HG03135 (cell line): ENCODE results near the gene SHD.
"Not testable (repeated sequence)": the region's sequence is repeated elsewhere in the genome, so short reads cannot be mapped to it uniquely, and the experiment has no call there.

Source experiments
- ATAC-seq: cut with Tn5 transposase; IDR thresholded peaks from one replicate; pipeline ENCODE4 v1.9.1; 2021; ENCODE audit warnings: mild to moderate bottlenecking, moderate library complexity; ENCODE audit not compliant: unreplicated experiment

Gene SHD

GRCh38 chr19:4326215-4326836 is 47.3 kb downstream of the SHD start:
- no peak for ATAC-seq

- no peak for ATAC-seq
These were observed 47.8 kb downstream of the SHD start for GRCh38 chr19:4326837-4327251.

DNA sequence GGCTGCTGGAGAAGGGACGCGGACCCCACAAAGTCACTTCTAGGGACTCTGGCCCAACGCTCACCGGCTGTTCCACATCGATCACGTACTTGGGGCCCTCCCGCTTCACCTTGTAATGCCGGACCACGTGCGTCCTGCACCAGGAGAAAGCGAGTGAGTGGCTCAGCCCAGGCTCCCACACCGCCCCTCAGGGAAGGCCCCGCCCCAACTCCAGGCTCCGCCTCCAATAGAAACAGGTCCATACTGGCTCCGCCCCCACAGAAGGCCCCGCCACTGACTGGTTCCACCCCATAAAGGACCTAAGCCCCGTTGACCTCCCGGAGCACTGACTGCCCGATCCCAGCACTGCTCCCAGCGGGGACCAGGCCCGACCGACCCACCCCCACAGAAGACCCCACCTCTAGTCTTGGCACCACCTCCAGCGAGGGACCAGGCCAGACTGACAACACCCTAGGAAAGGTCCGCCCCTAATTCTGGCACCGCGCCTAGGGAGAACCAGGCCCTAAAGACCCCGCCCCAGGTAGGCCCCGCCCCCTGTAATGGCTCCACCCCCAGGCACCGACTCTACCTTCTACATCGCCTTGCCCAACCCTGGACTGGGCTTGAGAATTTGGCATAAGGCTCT is 48.3 kb downstream of the SHD start:
- no peak for ATAC-seq

- ATAC-seq: peak; percentile 3
These were observed 48.8 kb downstream of the SHD start for GRCh38 chr19:4327877-4328242.

DNA sequence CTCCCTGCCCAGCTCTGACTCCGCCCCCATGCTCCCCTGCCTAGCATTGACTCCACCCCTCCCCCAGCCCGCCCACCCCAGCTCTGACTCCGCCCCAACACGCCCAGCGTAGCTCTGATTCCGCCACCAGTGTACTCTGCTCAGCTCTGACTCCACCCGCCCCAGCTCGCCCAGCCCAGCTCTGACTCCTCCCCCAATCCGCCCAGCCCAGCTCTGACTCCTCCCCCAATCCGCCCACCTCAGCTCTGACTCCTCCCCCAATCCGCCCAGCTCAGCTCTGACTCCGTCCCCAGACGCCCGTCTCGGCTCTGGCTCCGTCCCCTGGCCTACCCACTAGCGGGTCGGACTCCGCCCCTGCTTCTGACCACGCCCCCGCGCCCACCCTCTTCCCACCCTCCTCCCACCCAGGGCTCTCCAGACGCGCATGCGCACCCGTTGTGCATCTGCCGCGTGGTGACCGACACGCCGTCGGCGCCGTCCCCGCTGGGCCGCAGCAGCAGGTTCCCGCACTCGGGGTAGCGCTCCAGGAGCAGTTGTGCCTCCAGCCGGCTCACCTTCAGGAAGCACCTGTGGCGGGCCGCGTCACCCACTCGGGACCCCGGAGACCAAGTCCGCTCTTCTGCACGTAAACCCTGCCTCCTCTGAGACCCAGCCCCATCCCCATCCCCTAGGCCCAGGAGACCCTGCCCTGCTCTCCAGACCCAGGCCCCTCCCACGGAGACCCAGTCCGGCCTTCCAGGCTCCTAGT is 49.4 kb downstream of the SHD start:
- ATAC-seq: peak; percentile 55

- not testable (repeated sequence) for ATAC-seq
These were observed 50.1 kb downstream of the SHD start for GRCh38 chr19:4328991-4329681.

DNA sequence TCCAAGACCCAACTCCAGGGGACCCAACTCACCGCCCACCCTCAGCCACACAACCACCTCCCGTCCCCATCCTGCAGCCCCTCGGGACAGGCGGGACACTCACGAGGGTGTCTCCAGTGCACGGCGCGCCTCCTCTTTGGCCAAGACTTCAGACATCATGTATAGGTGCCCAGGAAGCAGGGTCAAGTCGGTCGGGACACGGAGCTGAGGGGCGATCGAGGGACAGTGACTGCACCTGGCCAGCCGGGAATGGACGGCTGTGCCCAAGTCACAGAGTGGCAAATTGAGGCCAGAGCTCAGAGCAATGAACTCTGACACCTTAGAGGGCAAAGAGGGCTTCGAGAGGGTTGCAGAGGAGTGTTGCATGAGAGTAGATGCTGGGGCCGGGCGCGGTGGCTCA is 50.8 kb downstream of the SHD start:
- ATAC-seq: no peak

DNA sequence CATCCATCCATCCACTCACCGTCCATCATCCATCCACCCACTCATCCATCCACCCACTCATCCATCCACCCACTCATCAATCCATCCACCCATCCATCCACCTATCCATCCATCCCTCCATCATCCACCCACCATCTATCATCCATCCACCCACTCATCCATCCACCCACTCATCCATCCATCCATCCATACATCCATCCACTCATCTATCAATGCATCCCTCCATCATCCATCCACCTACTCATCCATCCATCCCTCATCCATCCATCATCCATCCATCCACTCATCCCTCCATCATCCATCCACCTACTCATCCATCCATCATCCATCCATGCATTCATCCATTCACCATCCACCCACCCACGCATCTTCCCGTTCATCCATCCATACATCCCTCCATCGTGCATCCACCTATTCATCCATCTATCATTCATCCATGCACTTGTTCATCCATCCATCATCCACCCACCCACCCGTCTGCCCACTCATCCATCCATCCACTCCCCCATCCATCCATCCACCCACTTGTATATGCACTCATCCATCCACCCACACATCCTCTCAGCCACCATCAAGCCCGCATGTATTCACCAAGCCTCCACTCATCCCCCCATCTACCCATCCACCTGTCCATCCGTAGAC is 56.0 kb downstream of the SHD start:
- ATAC-seq: no peak

DNA sequence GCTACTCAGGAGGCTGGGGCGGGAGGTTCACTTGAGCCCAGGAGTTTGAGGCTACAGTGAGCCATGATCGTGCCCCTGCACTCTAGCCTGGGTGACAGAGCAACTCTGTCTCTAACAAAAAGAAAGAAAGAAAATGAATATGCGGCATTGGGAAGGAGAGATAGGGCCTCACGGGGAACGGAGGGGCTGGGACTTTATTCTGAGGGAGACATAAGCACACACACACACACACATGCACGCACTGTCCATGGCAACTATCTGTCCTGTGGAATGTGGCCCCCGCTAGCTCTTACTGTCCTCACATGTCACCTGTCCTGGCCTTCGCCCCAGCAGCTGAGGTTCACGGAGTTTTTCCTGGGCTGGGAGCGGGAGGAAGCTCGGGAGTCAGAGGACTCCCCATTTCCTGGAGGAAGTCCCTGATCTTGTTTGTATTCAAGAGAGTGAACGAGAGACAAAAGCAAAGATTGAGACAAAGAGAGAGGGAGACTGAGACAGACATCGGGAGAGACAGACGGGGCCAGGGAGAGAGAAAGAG is 58.9 kb downstream of the SHD start:
- ATAC-seq: no peak

DNA sequence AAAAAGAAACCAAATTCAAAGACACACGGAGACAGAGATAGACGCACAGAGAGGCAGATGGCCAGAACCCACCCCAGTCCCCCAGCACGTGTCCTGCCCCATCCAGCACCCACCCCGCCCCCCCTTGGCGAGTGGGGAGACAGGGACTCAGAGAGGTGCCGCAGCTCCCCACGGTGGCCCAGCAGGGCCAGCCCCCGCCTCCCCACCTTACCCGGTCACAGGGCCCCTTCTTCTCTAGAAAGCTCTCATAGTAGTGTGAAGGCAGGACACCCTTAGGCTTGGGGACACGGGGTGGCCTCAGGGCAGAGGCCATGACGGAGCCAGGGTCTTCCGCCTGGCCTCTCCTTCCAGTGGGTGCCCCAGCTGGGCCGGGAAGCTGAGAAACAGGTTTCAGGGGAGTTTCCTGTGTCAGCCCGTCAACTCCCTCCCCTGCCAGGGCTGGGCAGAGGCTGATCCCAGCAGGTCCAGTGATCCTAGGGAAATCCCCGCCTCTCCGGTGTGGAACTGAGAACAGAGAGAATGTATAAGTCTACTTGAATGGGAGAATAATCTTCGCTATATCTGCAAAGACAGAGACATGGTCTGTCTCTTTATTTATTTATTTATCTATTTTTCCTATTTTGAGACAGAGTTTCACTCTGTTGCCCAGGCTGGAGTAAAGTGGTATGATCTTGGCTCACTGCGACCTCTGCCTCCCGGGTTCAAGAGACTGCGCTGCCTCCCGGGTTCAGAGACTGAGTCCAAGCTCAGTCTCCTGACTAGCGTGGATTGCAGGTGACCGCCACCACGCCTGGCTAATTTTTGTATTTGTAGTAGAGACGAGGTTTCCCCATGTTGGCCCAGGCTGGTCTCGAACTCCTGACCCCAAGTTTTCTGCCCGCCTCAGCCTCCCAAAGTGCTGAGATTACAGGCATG is 59.6 kb downstream of the SHD start, which contains the start of gene STAP2:
STAP2 (minus strand) TSS at position 387 of the 915 bp plus-strand sequence; CDS start at position 313, 74 bp downstream.
- ATAC-seq: no peak
